Vagina (tissue), 2 donors: Measurements from ENCODE around the gene UQCC2. TPM values are rescaled to one million over a fixed set of nuclear protein-coding genes. Genes with fewer than 3 reads are reported as not detected.

ENCODE experiments used
- DNase-seq, 2 donors: peaks; one replicate each; pipeline ENCODE4 v3.0.0-alpha.2; 2017; ENCODE audit errors: extremely low spot score in 2 of 2
- H3K27ac ChIP-seq: fragments of 200-600 bp; sonication (generic); one replicate; pipeline ENCODE4 v1.5.1; 2019
- H3K27me3 ChIP-seq: fragments of 200-600 bp; sonication (generic); one replicate; pipeline ENCODE4 v1.5.1; 2019
- H3K36me3 ChIP-seq, 2 donors: fragments of 200-600 bp; sonication (generic); one replicate each; pipeline ENCODE4 v1.5.1; 2017 to 2019
- H3K4me1 ChIP-seq: fragments of 200-600 bp; sonication (generic); one replicate; pipeline ENCODE4 v1.5.1; 2019
- H3K4me3 ChIP-seq, 2 donors: fragments of 200-600 bp; sonication (generic); 1 replicate in 1 of 2; 2 replicates in 1 of 2; pipeline ENCODE4 v1.5.1; 2016 to 2019
- H3K9me3 ChIP-seq: fragments of 200-600 bp; sonication (generic); one replicate; pipeline ENCODE4 v1.5.1; 2019
- CTCF ChIP-seq, 3 experiments: fragments of 450-650 bp in 2 of 3; fragments of 200-600 bp in 1 of 3; sonication (generic) in 1 of 3; IDR thresholded peaks; one replicate each; pipeline ENCODE4 v1.5.1; 2017 to 2019; ENCODE audit warnings: antibody characterized with exemption in 3 of 3, mild to moderate bottlenecking in 2 of 3, moderate library complexity in 2 of 3
- POLR2A ChIP-seq, 2 donors: fragments of 450-650 bp; IDR thresholded peaks; one replicate each; pipeline ENCODE4 v1.6.1; 2017; ENCODE audit warnings: antibody characterized with exemption in 2 of 2, mild to moderate bottlenecking in 2 of 2, moderate library complexity in 2 of 2
- POLR2AphosphoS5 ChIP-seq, 2 donors: sonication (generic); formaldehyde crosslinking; IDR thresholded peaks; one replicate each; pipeline ENCODE4 v1.9.0; 2017; ENCODE audit warnings: antibody characterized with exemption in 2 of 2, mild to moderate bottlenecking in 2 of 2, low read depth in 1 of 2; ENCODE audit not compliant: insufficient read depth in 1 of 2
- intact Hi-C: fragments of 100-400 bp; cut with DNase I; formaldehyde crosslinking; loops from one replicate; pipeline ENCODE4 v1.15.1; 2023
- total RNA-seq: library from RNA; depleted of rRNA; stranded (reverse); fragments of >200 nt; gene quantifications from one replicate; pipeline ENCODE4 v1.2.3, GENCODE V29; 2016

The UQCC2 gene
- total RNA-seq, 1 donor from 2014 or later: 16.2 TPM

- Histone ChIP-seq H3K27me3 (no peaks in the 10 kb centered on the region), H3K4me3 (no peak overlapping the region), H3K36me3 (no peaks in the 10 kb centered on the region), H3K9me3 (no peaks in the 10 kb centered on the region), H3K4me1 (peaks cover 2% of the 10 kb centered on the region), H3K27ac (no peak overlapping the region)
- TF ChIP-seq POLR2A (IDR thresholded peaks at IDR 0.05) (no peak), POLR2AphosphoS5 (IDR thresholded peaks at IDR 0.05; ENCODE audit: insufficient read depth in 1 of 2, low read depth in 1 of 2) (no peak)
- intact Hi-C loops: no loop called here
- DNase-seq: no peak
Observed at GRCh38 chr6:33723371-33724085, 12.0 kb upstream of the UQCC2 start.

GRCh38 chr6:33722103-33722623 is 10.7 kb upstream of the UQCC2 start:
- intact Hi-C loops: no loop called here

GRCh38 chr6:33721508-33721907 is 10.0 kb upstream of the UQCC2 start:
- DNase-seq: no peak
- Histone ChIP-seq H3K27ac (no peak overlapping the region), H3K36me3 (no peaks in the 10 kb centered on the region), H3K4me1 (peaks cover 22% of the 10 kb centered on the region), H3K27me3 (no peaks in the 10 kb centered on the region), H3K4me3 (no peak overlapping the region), H3K9me3 (no peaks in the 10 kb centered on the region)
- intact Hi-C loops: no loop called here
- TF ChIP-seq POLR2A (IDR thresholded peaks at IDR 0.05) (no peak), CTCF (IDR thresholded peaks at IDR 0.05) (no peak), POLR2AphosphoS5 (IDR thresholded peaks at IDR 0.05; ENCODE audit: insufficient read depth in 1 of 2, low read depth in 1 of 2) (no peak)

More at GRCh38 chr6:33722103-33722623, 10.7 kb upstream of the UQCC2 start:
- peaks cover 15% of the 10 kb centered on the region for H3K4me1 ChIP-seq
- H3K27ac ChIP-seq: no peak overlapping the region
- TF ChIP-seq POLR2A (IDR thresholded peaks at IDR 0.05): no peak
- TF ChIP-seq CTCF (IDR thresholded peaks at IDR 0.05): no peak
- TF ChIP-seq POLR2AphosphoS5 (IDR thresholded peaks at IDR 0.05; ENCODE audit: insufficient read depth in 1 of 2, low read depth in 1 of 2): no peak
- no peaks in the 10 kb centered on the region for H3K9me3 ChIP-seq
- H3K36me3 ChIP-seq: no peaks in the 10 kb centered on the region
- DNase-seq: no peak
- H3K27me3 ChIP-seq: no peaks in the 10 kb centered on the region
- no peak overlapping the region for H3K4me3 ChIP-seq

GRCh38 chr6:33720998-33721397 is 9.5 kb upstream of the UQCC2 start:
- no peak overlapping the region for H3K27ac ChIP-seq
- DNase-seq: no peak
- TF ChIP-seq POLR2AphosphoS5 (IDR thresholded peaks at IDR 0.05; ENCODE audit: insufficient read depth in 1 of 2, low read depth in 1 of 2) (no peak), CTCF (IDR thresholded peaks at IDR 0.05) (no peak), POLR2A (IDR thresholded peaks at IDR 0.05) (no peak)
- no peak overlapping the region for H3K4me3 ChIP-seq
- intact Hi-C loops: no loop called here
- H3K36me3 ChIP-seq: no peaks in the 10 kb centered on the region
- H3K27me3 ChIP-seq: no peaks in the 10 kb centered on the region
- peaks cover 27% of the 10 kb centered on the region for H3K4me1 ChIP-seq
- no peaks in the 10 kb centered on the region for H3K9me3 ChIP-seq

GRCh38 chr6:33719326-33719987 is 8.0 kb upstream of the UQCC2 start:
- H3K4me3 ChIP-seq: no peak overlapping the region
- H3K27me3 ChIP-seq: no peaks in the 10 kb centered on the region
- H3K4me1 ChIP-seq: peaks cover 27% of the 10 kb centered on the region
- no peaks in the 10 kb centered on the region for H3K9me3 ChIP-seq
- no peak overlapping the region for H3K27ac ChIP-seq
- intact Hi-C loops: no loop called here
- DNase-seq: no peak
- H3K36me3 ChIP-seq: no peaks in the 10 kb centered on the region
- TF ChIP-seq POLR2A (IDR thresholded peaks at IDR 0.05): no peak
- no peak for TF ChIP-seq CTCF (IDR thresholded peaks at IDR 0.05)
- TF ChIP-seq POLR2AphosphoS5 (IDR thresholded peaks at IDR 0.05; ENCODE audit: insufficient read depth in 1 of 2, low read depth in 1 of 2): no peak
